Measurements from ENCODE around the gene ERFL.

- no peak for TF ChIP-seq JUNB (IDR thresholded peaks at IDR 0.05; ENCODE audit: unreplicated experiment)
- TF ChIP-seq, protein P1, sequence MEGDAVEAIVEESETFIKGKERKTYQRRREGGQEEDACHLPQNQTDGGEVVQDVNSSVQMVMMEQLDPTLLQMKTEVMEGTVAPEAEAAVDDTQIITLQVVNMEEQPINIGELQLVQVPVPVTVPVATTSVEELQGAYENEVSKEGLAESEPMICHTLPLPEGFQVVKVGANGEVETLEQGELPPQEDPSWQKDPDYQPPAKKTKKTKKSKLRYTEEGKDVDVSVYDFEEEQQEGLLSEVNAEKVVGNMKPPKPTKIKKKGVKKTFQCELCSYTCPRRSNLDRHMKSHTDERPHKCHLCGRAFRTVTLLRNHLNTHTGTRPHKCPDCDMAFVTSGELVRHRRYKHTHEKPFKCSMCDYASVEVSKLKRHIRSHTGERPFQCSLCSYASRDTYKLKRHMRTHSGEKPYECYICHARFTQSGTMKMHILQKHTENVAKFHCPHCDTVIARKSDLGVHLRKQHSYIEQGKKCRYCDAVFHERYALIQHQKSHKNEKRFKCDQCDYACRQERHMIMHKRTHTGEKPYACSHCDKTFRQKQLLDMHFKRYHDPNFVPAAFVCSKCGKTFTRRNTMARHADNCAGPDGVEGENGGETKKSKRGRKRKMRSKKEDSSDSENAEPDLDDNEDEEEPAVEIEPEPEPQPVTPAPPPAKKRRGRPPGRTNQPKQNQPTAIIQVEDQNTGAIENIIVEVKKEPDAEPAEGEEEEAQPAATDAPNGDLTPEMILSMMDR (conservative IDR thresholded peaks at IDR 0.05; ENCODE audit: low read depth in 2 of 2) = no peak
- peak; percentile 40 for TF ChIP-seq POLR2AphosphoS5 (IDR thresholded peaks at IDR 0.05; ENCODE audit: low read depth)
- TF ChIP-seq EZH2 (IDR thresholded peaks at IDR 0.05; ENCODE audit: low read depth, unreplicated experiment) = no peak
- TF ChIP-seq REST (IDR thresholded peaks at IDR 0.05; ENCODE audit: unreplicated experiment) = no peak
- no peak for TF ChIP-seq EZH2phosphoT487 (IDR thresholded peaks at IDR 0.05; ENCODE audit: unreplicated experiment)
- no peak for TF ChIP-seq CREB1 (CRISPR knock-in tag; IDR thresholded peaks at IDR 0.05; ENCODE audit: low read depth)
- TF ChIP-seq, protein P2, sequence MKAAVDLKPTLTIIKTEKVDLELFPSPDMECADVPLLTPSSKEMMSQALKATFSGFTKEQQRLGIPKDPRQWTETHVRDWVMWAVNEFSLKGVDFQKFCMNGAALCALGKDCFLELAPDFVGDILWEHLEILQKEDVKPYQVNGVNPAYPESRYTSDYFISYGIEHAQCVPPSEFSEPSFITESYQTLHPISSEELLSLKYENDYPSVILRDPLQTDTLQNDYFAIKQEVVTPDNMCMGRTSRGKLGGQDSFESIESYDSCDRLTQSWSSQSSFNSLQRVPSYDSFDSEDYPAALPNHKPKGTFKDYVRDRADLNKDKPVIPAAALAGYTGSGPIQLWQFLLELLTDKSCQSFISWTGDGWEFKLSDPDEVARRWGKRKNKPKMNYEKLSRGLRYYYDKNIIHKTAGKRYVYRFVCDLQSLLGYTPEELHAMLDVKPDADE (IDR thresholded peaks at IDR 0.05) = no peak
These were observed 59.9 kb downstream of the ERFL start for GRCh38 chr19:41868120-41868988.

Data from GM23338 (cell line).